Suprapubic skin (tissue), 4 donors: ENCODE data around the gene PRCD. TPM values are rescaled to one million over a fixed set of nuclear protein-coding genes. Genes with fewer than 3 reads are reported as not detected.

Experiments
- DNase-seq, 2 donors: peaks; one replicate each; pipeline ENCODE4 v3.0.0-alpha.2; 2019; ENCODE audit warnings: low spot score in 2 of 2
- H3K27ac ChIP-seq: fragments of 200-600 bp; sonication (generic); one replicate; pipeline ENCODE4 v1.5.1; 2019
- H3K27me3 ChIP-seq: fragments of 200-600 bp; sonication (generic); one replicate; pipeline ENCODE4 v1.5.1; 2019
- H3K36me3 ChIP-seq: fragments of 200-600 bp; sonication (generic); one replicate; pipeline ENCODE4 v1.5.1; 2019
- H3K4me1 ChIP-seq: fragments of 200-600 bp; sonication (generic); one replicate; pipeline ENCODE4 v1.5.1; 2019
- H3K4me3 ChIP-seq: fragments of 200-600 bp; sonication (generic); one replicate; pipeline ENCODE4 v1.5.1; 2019; ENCODE audit warnings: mild to moderate bottlenecking
- H3K9me3 ChIP-seq: fragments of 200-600 bp; sonication (generic); one replicate; pipeline ENCODE4 v1.5.1; 2019
- CTCF ChIP-seq, 2 donors: fragments of 200-600 bp in 1 of 2; fragments of 450-650 bp in 1 of 2; sonication (generic) in 1 of 2; IDR thresholded peaks; one replicate each; pipeline ENCODE4 v1.5.1; 2016 to 2019; ENCODE audit warnings: antibody characterized with exemption in 2 of 2, mild to moderate bottlenecking in 1 of 2, moderate library complexity in 1 of 2
- EP300 ChIP-seq: sonication (generic); formaldehyde crosslinking; IDR thresholded peaks from one replicate; pipeline ENCODE4 v1.6.1; 2017; ENCODE audit warnings: antibody characterized with exemption
- POLR2A ChIP-seq, 2 donors: fragments of 450-650 bp; IDR thresholded peaks; one replicate each; pipeline ENCODE4 v1.6.1; 2017; ENCODE audit warnings: antibody characterized with exemption in 2 of 2, mild to moderate bottlenecking in 2 of 2, moderate library complexity in 2 of 2
- POLR2AphosphoS5 ChIP-seq, 3 donors: sonication (generic); formaldehyde crosslinking; IDR thresholded peaks; one replicate each; pipeline ENCODE4 v1.6.1; 2017; ENCODE audit warnings: antibody characterized with exemption in 3 of 3
- WGBS: methylation state at CpG from one replicate; pipeline ENCODE4 v1.1.5; 2018; 5-methylcytosine and 5-hydroxymethylcytosine counted together
- total RNA-seq, 4 donors: library from RNA; depleted of rRNA; stranded (reverse); fragments of >200 nt; gene quantifications; one replicate each; pipeline ENCODE4 v1.1.0, GENCODE V29; 2016

PRCD gene
- total RNA-seq, 4 donors from 2014 or later: 1.3 to 2.8 (median 2.2) TPM; not detected in 1

DNA sequence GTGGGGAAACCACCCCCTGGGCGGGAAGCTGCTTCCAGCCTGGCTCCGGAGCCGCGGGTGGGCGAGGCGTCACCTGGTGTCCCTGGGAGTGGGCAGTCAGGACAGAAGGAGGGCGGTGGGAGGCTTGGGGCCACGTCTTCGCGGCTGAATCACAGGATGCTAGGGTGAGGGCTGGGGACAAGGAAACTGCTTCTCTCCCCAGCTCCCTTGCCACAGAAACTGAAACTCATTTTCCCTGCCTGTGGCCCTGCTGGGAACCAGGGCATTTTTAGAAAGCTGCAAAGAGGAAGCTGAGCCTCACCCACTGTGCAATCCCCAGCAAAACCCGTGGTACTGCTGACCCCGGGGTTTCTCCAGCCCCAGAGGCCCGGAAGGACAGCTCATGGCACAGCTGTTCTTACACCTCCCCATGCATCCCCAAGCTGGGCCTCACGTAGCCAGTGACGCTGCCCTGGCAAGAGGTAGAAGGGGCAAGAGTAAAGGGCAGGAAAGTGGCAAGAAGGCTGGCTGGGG, 46.8 kb upstream of the PRCD start:
- DNase-seq: peak in 1 of 2 donors; percentile 82
- WGBS: 11% methylated on average over 7 of the region's 15 CpGs
- Histone ChIP-seq H3K4me1 (peaks cover 55% of the 10 kb centered on the region), H3K27me3 (no peaks in the 10 kb centered on the region), H3K36me3 (no peaks in the 10 kb centered on the region), H3K27ac (peak overlapping the region; percentile 76), H3K4me3 (peak overlapping the region; percentile 1), H3K9me3 (no peaks in the 10 kb centered on the region)
- no peak for TF ChIP-seq EP300
- no peak for TF ChIP-seq POLR2A (IDR thresholded peaks at IDR 0.05)
- no peak for TF ChIP-seq CTCF (IDR thresholded peaks at IDR 0.05)
- TF ChIP-seq POLR2AphosphoS5 (IDR thresholded peaks at IDR 0.05): peak in 1 of 3 donors; percentile 10

DNA sequence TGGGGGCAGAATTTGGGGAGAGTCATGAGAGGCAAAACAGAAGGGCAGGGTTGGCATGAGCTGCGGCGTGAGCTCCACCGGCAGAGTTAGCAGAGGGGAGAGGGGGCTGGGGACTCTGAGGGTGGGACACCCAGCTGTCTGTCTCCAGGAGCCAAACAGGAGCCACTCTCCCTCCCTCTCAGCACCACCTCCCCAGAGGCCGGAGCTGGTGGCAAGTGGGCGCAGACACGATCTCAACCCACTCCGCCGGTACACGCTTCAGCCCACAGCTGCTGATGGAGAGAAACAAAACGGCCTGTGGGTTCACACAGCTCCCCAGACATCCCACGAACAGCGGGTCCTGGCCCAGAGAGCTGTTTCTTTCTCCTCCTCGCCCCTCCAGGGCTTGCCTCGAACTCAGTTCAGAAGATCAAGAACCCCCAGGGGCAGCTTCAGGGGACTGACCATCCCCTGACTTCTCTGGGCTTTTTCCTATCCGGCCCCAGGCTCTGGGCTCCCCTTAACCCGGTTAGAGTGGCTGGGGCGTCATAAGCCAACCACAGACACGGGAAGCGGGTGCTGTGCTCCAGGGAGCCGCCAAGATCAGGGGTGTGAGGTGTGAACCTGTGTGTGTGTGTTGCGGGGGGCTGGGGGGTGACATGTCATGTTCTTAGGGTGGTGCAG, 46.2 kb upstream of the PRCD start:
- Histone ChIP-seq H3K36me3 (no peaks in the 10 kb centered on the region), H3K27ac (peak overlapping the region; percentile 76), H3K27me3 (no peaks in the 10 kb centered on the region), H3K4me1 (peaks cover 61% of the 10 kb centered on the region), H3K9me3 (no peaks in the 10 kb centered on the region), H3K4me3 (peak overlapping the region; percentile 1)
- TF ChIP-seq EP300 (no peak), POLR2AphosphoS5 (IDR thresholded peaks at IDR 0.05) (no peak), POLR2A (IDR thresholded peaks at IDR 0.05) (no peak), CTCF (IDR thresholded peaks at IDR 0.05) (no peak)
- no peak for DNase-seq
- 53% methylated on average over 12 of the region's 21 CpGs for WGBS

DNA sequence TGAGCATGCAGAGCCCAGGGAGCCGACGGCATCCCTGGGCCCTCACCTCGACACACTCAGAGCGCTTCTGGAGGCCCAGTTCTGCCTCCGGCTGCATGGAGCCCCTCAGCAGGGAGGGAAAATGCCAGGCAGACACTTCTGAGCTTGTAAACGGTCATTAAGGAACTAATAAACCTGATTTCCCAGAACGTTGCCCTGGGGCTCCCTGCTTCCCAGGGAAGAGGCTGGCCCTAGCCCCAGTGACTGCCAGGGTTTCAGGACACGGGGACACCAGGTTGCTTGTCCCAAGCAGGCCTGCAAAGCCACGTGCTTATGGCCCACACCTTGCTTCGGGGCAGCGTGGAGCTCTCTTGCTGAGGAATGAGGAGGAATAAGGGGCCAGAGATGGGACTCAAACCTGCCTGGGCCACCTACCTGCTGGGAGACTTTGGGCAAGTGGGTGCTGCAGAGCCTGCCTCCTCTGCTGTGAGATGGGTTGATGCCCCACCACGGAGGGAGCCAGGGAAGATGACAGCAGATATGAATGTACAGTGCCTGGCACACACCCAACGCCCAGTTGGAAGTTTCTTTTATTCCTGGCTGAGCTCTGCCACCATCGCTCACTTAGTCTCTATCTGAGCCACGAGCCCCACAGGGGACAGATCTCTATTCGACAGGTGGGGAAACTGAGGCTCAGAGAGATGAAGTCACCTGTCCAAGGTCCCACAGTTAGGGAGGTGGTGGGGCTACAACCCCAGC, 44.0 kb upstream of the PRCD start:
- 70% methylated on average over 15 of the region's 16 CpGs for WGBS
- no peak for DNase-seq
- Histone ChIP-seq H3K27ac (no peak overlapping the region), H3K36me3 (no peaks in the 10 kb centered on the region), H3K4me1 (peaks cover 72% of the 10 kb centered on the region), H3K9me3 (no peaks in the 10 kb centered on the region), H3K27me3 (no peaks in the 10 kb centered on the region), H3K4me3 (no peak overlapping the region)
- TF ChIP-seq POLR2A (IDR thresholded peaks at IDR 0.05) (no peak), POLR2AphosphoS5 (IDR thresholded peaks at IDR 0.05) (no peak), EP300 (no peak), CTCF (IDR thresholded peaks at IDR 0.05) (no peak)

DNA sequence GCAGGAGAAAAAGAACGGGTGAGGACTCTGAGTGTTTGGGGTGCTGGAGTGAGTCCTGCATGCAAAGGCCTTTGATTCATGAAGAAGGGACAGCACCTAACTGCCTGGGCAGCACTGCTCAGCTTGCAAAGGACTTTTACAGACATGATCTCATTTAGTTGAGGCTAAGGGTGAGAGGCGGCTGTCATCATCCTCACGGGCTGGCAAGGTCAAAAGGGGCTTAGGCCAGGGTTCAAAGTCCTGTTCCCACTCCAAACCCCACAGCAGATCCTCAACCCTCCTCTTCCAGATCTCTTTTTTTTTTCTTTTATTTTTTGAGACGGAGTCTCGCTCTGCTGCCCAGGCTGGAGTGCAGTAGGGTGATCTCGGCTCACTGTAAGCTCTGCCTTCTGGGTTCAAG, 43.4 kb upstream of the PRCD start:
- H3K9me3 ChIP-seq: no peaks in the 10 kb centered on the region
- TF ChIP-seq EP300 (no peak), POLR2AphosphoS5 (IDR thresholded peaks at IDR 0.05) (no peak), POLR2A (IDR thresholded peaks at IDR 0.05) (no peak), CTCF (IDR thresholded peaks at IDR 0.05) (no peak)
- H3K36me3 ChIP-seq: no peaks in the 10 kb centered on the region
- no peak for DNase-seq
- H3K4me3 ChIP-seq: no peak overlapping the region
- H3K4me1 ChIP-seq: peaks cover 70% of the 10 kb centered on the region
- H3K27me3 ChIP-seq: no peaks in the 10 kb centered on the region
- 94% methylated on average over 6 of the region's 6 CpGs for whole genome bisulfite sequencing
- no peak overlapping the region for H3K27ac ChIP-seq

DNA sequence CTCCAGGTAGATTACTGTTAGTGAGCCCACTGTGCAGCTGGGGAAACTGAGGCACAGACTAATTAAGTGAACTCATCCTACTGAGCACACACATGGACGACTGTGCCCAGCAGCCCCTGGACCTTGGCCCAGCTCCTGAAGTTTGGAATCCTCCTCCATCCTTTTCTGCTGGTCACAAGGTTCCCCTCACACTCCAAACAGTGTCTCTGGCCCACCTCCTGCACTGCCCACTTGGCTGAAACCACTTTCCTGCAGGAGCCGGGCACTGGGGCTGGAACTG, 42.2 kb upstream of the PRCD start:
- H3K4me1 ChIP-seq: peaks cover 66% of the 10 kb centered on the region

More for the DNA sequence above, 42.2 kb upstream of the PRCD start:
- no peak for DNase-seq
- H3K9me3 ChIP-seq: no peaks in the 10 kb centered on the region
- TF ChIP-seq EP300 (no peak), POLR2AphosphoS5 (IDR thresholded peaks at IDR 0.05) (no peak), CTCF (IDR thresholded peaks at IDR 0.05) (no peak), POLR2A (IDR thresholded peaks at IDR 0.05) (no peak)
- peak overlapping the region; percentile 30 for H3K4me3 ChIP-seq
- 14% methylated on average over 1 of the region's 2 CpGs for WGBS
- no peaks in the 10 kb centered on the region for H3K36me3 ChIP-seq
- no peaks in the 10 kb centered on the region for H3K27me3 ChIP-seq
- H3K27ac ChIP-seq: no peak overlapping the region
